ENCODE measurements around the gene RANGAP1.

Gene RANGAP1

GRCh38 chr22:41285820-41286638, at the start of gene RANGAP1:
Gene RANGAP1 (minus strand): TSS chr22:41286187. CDS start chr22:41281044, 5,143 bp downstream.
- in situ Hi-C loops (cut with MboI; ENCODE audit: low sequenced_read_pairs) = no loop called here

GRCh38 chr22:41334951-41335635, 49.1 kb upstream of the RANGAP1 start:
- in situ Hi-C loops (cut with MboI; ENCODE audit: low sequenced_read_pairs) = no loop called here

- in situ Hi-C loops (cut with MboI; ENCODE audit: low sequenced_read_pairs) = no loop called here
Observed at GRCh38 chr22:41334215-41334614, 48.2 kb upstream of the RANGAP1 start.

GRCh38 chr22:41333806-41334205, 47.8 kb upstream of the RANGAP1 start:
- in situ Hi-C loops (cut with MboI; ENCODE audit: low sequenced_read_pairs) = no loop called here

- in situ Hi-C loops (cut with MboI; ENCODE audit: low sequenced_read_pairs) = no loop called here
Observed at GRCh38 chr22:41332217-41332939, 46.4 kb upstream of the RANGAP1 start.

GRCh38 chr22:41330169-41330568, 44.2 kb upstream of the RANGAP1 start:
- in situ Hi-C loops (cut with MboI; ENCODE audit: low sequenced_read_pairs) = no loop called here

- in situ Hi-C loops (cut with MboI; ENCODE audit: low sequenced_read_pairs) = no loop called here
Observed at GRCh38 chr22:41327124-41327523, 41.1 kb upstream of the RANGAP1 start.

GRCh38 chr22:41324821-41325528, 39.0 kb upstream of the RANGAP1 start:
- in situ Hi-C loops (cut with MboI; ENCODE audit: low sequenced_read_pairs) = no loop called here

- in situ Hi-C loops (cut with MboI; ENCODE audit: low sequenced_read_pairs) = no loop called here
Observed at GRCh38 chr22:41320416-41321240, 34.6 kb upstream of the RANGAP1 start.

GRCh38 chr22:41315586-41315985, 29.6 kb upstream of the RANGAP1 start:
- in situ Hi-C loops (cut with MboI; ENCODE audit: low sequenced_read_pairs) = no loop called here

GRCh38 chr22:41314821-41315220, 28.8 kb upstream of the RANGAP1 start:
- in situ Hi-C loops (cut with MboI; ENCODE audit: low sequenced_read_pairs) = no loop called here

GRCh38 chr22:41311487-41311886, 25.5 kb upstream of the RANGAP1 start:
- in situ Hi-C loops (cut with MboI; ENCODE audit: low sequenced_read_pairs) = no loop called here

- in situ Hi-C loops (cut with MboI; ENCODE audit: low sequenced_read_pairs) = no loop called here
Observed at GRCh38 chr22:41310336-41310735, 24.3 kb upstream of the RANGAP1 start.

- in situ Hi-C loops (cut with MboI; ENCODE audit: low sequenced_read_pairs) = no loop called here
Observed at GRCh38 chr22:41308544-41308947, 22.6 kb upstream of the RANGAP1 start.

GRCh38 chr22:41308054-41308453, 22.1 kb upstream of the RANGAP1 start:
- in situ Hi-C loops (cut with MboI; ENCODE audit: low sequenced_read_pairs) = no loop called here

- in situ Hi-C loops (cut with MboI; ENCODE audit: low sequenced_read_pairs) = no loop called here
Observed at GRCh38 chr22:41305646-41306045, 19.7 kb upstream of the RANGAP1 start.

- in situ Hi-C loops (cut with MboI; ENCODE audit: low sequenced_read_pairs) = no loop called here
Observed at GRCh38 chr22:41302811-41303210, 16.8 kb upstream of the RANGAP1 start.

- in situ Hi-C loops (cut with MboI; ENCODE audit: low sequenced_read_pairs) = no loop called here
Observed at GRCh38 chr22:41302021-41302767, 16.2 kb upstream of the RANGAP1 start.

All from HL-60/S4 treated with phorbol 12-myristate 13-acetate at 8.2 ng/mL for 4 days and 3 days (cell line).